K562 (cell line): ENCODE data around the gene GUK1. TPM values are rescaled to one million over a fixed set of nuclear protein-coding genes. Genes with fewer than 3 reads are reported as not detected.

Experiments
- BMI1 ChIP-seq: fragments of 150-350 bp; IDR thresholded peaks from 2 replicates; pipeline ENCODE4 v1.6.1; 2014; ENCODE audit warnings: low read length
- BRF1 ChIP-seq: IDR thresholded peaks from 3 replicates; pipeline ENCODE4 v1.6.1; 2011; ENCODE audit warnings: borderline replicate concordance, mild to moderate bottlenecking; ENCODE audit not compliant: insufficient read length; ENCODE audit errors: extremely low read depth
- CBX2 ChIP-seq: fragments of 200-600 bp; sonication (generic); IDR thresholded peaks from one replicate; pipeline ENCODE4 v1.6.1; 2012; ENCODE audit warnings: mild to moderate bottlenecking, low read length, inconsistent platforms; ENCODE audit not compliant: insufficient read depth, poor library complexity, severe bottlenecking
- DIDO1 ChIP-seq: fragments of 450-650 bp; IDR thresholded peaks from 2 replicates; pipeline ENCODE4 v1.6.1; 2016; ENCODE audit warnings: low read depth, missing biosample characterization, missing genetic modification characterization
- ELF4 ChIP-seq: fragments of 450-650 bp; formaldehyde crosslinking; IDR thresholded peaks from 2 replicates; pipeline ENCODE4 v1.4.0; 2022; ENCODE audit warnings: missing genetic modification characterization
- FOXA1 ChIP-seq: fragments of 450-650 bp; IDR thresholded peaks from 2 replicates; pipeline ENCODE4 v1.6.1; 2016; ENCODE audit warnings: mild to moderate bottlenecking, borderline replicate concordance
- GABPB1 ChIP-seq: sonication (generic); formaldehyde crosslinking; IDR thresholded peaks from 2 replicates; pipeline ENCODE4 v1.8.0; 2022; ENCODE audit warnings: mild to moderate bottlenecking, missing genetic modification reagents
- GABPB2 ChIP-seq: fragments of 250-450 bp; sonication (Bioruptor Pico); conservative IDR thresholded peaks from 2 replicates; pipeline ENCODE4 v1.5.1; 2021; ENCODE audit warnings: mild to moderate bottlenecking
- HNRNPL ChIP-seq: fragments of 200-400 bp; formaldehyde crosslinking; IDR thresholded peaks from 2 replicates; pipeline ENCODE4 v1.6.1; 2017; ENCODE audit warnings: low read depth, mild to moderate bottlenecking, low read length
- KAT8 ChIP-seq: fragments of 450-650 bp; IDR thresholded peaks from 2 replicates; pipeline ENCODE4 v1.6.1; 2016; ENCODE audit warnings: low read depth, mild to moderate bottlenecking
- NFIX ChIP-seq: fragments of 250-450 bp; sonication (Bioruptor Pico); IDR thresholded peaks from 2 replicates; pipeline ENCODE4 v1.4.0; 2020; ENCODE audit warnings: low read depth, mild to moderate bottlenecking, moderate library complexity
- NFRKB ChIP-seq: fragments of 450-650 bp; IDR thresholded peaks from 2 replicates; pipeline ENCODE4 v1.6.1; 2016; ENCODE audit warnings: low read depth
- PRPF4 ChIP-seq: fragments of 200-400 bp; formaldehyde crosslinking; IDR thresholded peaks from one replicate; pipeline ENCODE4 v1.6.1; 2017; ENCODE audit warnings: low read length, low read depth, mild to moderate bottlenecking; ENCODE audit not compliant: insufficient read depth, poor library complexity, severe bottlenecking
- RBM22 ChIP-seq: fragments of 200-400 bp; formaldehyde crosslinking; IDR thresholded peaks from 2 replicates; pipeline ENCODE4 v1.6.1; 2018; ENCODE audit warnings: low read length, low read depth; ENCODE audit not compliant: poor library complexity, severe bottlenecking
- RCOR1 ChIP-seq, 2 experiments: IDR thresholded peaks; 2 replicates each; pipeline ENCODE4 v1.6.1; 2012; ENCODE audit warnings: low read depth in 2 of 2, low read length in 2 of 2, borderline replicate concordance in 1 of 2, improper control_type of control experiment in 1 of 2
- RFX1 ChIP-seq: fragments of 450-650 bp; IDR thresholded peaks from 2 replicates; pipeline ENCODE4 v1.6.1; 2016; ENCODE audit warnings: mild to moderate bottlenecking, moderate library complexity
- SIX5 ChIP-seq, 2 experiments: IDR thresholded peaks; 2 replicates each; pipeline ENCODE4 v1.6.1; 2011; ENCODE audit warnings: low read length in 2 of 2, borderline replicate concordance in 1 of 2, low read depth in 1 of 2, mild to moderate bottlenecking in 1 of 2, moderate library complexity in 1 of 2; ENCODE audit not compliant: insufficient read depth in 1 of 2
- TBL1XR1 ChIP-seq, 2 experiments: IDR thresholded peaks; 2 replicates each; pipeline ENCODE4 v1.6.1; 2012; ENCODE audit warnings: improper control_type of control experiment in 2 of 2, low read length in 2 of 2, mild to moderate bottlenecking in 1 of 2
- ZFP30 ChIP-seq: fragments of 250-450 bp; sonication (Bioruptor Pico); IDR thresholded peaks from 2 replicates; pipeline ENCODE4 v1.8.0; 2022; ENCODE audit warnings: moderate library complexity, mild to moderate bottlenecking, inconsistent platforms, borderline replicate concordance
- polyA plus RNA-seq, 8 experiments: library from polyadenylated mRNA; depleted of rRNA in 4 of 8; stranded (reverse) in 5 of 8; unstranded in 3 of 8; fragments of >200 nt; fragmentation: Nextera tagmentation in 2 of 8; fragmentation: Illumina TruSeq in 1 of 8; extraction: Ambion mirVana in 2 of 8; extraction: Trizol in 1 of 8; gene quantifications; 2 replicates each; pipeline versions ENCODE4 v1.2.1 to v1.2.3, GENCODE V29; 2011 to 2014; ENCODE audit warnings: inconsistent platforms in 1 of 8, missing spikeins in 1 of 8
- total RNA-seq, 7 experiments: library from RNA; depleted of rRNA in 6 of 7; stranded (reverse); fragments of >200 nt in 6 of 7; fragmentation: Illumina TruSeq in 2 of 7; extraction: Trizol in 2 of 7; gene quantifications; 2 replicates each; pipeline versions ENCODE4 v1.2.1 to v1.2.3, GENCODE V29; 2011 to 2021; ENCODE audit warnings: low replicate concordance in 1 of 7
- TF ChIP-seq, protein P1 (sequence below): fragments of 250-450 bp; sonication (Bioruptor Pico); IDR thresholded peaks from 2 replicates; pipeline ENCODE4 v1.4.0; 2020; ENCODE audit warnings: mild to moderate bottlenecking, moderate library complexity
- TF ChIP-seq, protein P2 (sequence below): fragments of 250-450 bp; sonication (Bioruptor Pico); IDR thresholded peaks from 2 replicates; pipeline ENCODE4 v1.5.0; 2021

The GUK1 gene
- total and polyA plus RNA-seq, 9 of the 15 experiments (the other 6 are each of a cell fraction or from before 2014, with no cell fraction given): 7.0 to 331 (median 132) TPM

DNA sequence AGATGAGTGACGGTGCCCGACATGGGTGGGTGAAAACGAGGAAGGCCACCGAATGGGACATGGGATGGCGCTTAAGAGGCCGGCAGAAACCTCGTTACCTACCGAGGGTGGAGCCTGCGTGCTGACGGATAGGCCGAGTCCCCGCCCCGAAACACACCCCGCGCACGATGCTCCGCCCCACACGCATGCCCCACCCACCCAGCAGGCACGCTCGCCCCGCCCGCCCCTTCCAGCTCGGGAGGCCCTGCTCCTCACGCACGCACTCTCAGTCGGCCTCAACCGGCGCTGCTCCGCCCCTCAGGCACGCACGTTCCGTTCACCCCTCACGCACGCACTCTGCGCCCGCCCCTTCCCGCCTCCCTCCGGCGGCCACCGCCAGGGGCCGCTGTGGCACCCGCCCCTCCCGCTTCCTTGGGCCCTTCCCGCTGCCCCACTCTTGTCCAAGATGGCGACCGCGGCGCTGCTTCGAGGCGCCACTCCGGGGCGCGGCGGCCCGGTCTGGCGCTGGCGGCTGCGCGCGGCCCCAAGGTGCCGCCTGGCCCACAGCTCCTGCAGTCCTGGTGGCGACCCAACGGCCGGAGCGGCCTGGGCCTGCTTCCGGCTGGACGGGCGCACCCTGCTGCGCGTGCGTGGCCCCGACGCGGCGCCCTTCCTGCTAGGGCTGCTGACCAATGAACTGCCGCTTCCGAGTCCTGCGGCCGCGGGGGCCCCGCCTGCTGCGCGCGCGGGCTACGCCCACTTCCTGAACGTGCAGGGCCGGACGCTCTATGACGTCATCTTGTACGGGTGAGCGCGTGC is 25.5 kb downstream of the GUK1 start, which contains the start of gene IBA57 (continued):
- TF ChIP-seq KAT8 (no peak), NFRKB (no peak), RFX1 (no peak), HNRNPL (peak; percentile 95), RBM22 (peak; percentile 79), PRPF4 (no peak), GABPB2 (CRISPR knock-in tag) (no peak; the same call in 1 of the 2 replicates), BRF1 (no peak), DIDO1 (tag) (no peak), ZFP30 (CRISPR knock-in tag) (no peak), BMI1 (peak; percentile 33; the same call in 1 of the 2 replicates), RCOR1 (IDR thresholded peaks at IDR 0.05; ENCODE audit: borderline replicate concordance in 1 of 2, low read depth in 2 of 2, low read length in 2 of 2) (peak; percentile 33 to 87; a peak in 3 of 4 replicates), FOXA1 (no peak), NFIX (CRISPR knock-in tag) (peak; percentile 16; the same call in 1 of the 2 replicates), SIX5 (IDR thresholded peaks at IDR 0.05; ENCODE audit: borderline replicate concordance in 1 of 2, insufficient read depth in 1 of 2, low read depth in 1 of 2, low read length in 2 of 2) (peak; percentile 26 to 35; a peak in 2 of 4 replicates), CBX2 (no peak), TBL1XR1 (IDR thresholded peaks at IDR 0.05; ENCODE audit: low read length in 2 of 2) (peak in 1 of 2 experiments; percentile 75; a peak in 3 of 4 replicates), GABPB1 (CRISPR knock-in tag) (peak; percentile 57), ELF4 (CRISPR knock-in tag) (peak; percentile 93)
- TF ChIP-seq, protein P1, sequence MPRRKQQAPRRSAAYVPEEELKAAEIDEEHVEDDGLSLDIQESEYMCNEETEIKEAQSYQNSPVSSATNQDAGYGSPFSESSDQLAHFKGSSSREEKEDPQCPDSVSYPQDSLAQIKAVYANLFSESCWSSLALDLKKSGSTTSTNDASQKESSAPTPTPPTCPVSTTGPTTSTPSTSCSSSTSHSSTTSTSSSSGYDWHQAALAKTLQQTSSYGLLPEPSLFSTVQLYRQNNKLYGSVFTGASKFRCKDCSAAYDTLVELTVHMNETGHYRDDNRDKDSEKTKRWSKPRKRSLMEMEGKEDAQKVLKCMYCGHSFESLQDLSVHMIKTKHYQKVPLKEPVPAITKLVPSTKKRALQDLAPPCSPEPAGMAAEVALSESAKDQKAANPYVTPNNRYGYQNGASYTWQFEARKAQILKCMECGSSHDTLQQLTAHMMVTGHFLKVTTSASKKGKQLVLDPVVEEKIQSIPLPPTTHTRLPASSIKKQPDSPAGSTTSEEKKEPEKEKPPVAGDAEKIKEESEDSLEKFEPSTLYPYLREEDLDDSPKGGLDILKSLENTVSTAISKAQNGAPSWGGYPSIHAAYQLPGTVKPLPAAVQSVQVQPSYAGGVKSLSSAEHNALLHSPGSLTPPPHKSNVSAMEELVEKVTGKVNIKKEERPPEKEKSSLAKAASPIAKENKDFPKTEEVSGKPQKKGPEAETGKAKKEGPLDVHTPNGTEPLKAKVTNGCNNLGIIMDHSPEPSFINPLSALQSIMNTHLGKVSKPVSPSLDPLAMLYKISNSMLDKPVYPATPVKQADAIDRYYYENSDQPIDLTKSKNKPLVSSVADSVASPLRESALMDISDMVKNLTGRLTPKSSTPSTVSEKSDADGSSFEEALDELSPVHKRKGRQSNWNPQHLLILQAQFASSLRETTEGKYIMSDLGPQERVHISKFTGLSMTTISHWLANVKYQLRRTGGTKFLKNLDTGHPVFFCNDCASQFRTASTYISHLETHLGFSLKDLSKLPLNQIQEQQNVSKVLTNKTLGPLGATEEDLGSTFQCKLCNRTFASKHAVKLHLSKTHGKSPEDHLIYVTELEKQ (CRISPR knock-in tag): 0 out of 2 replicates have a peak, but pooled peaks have one; percentile 26
- TF ChIP-seq, protein P2, sequence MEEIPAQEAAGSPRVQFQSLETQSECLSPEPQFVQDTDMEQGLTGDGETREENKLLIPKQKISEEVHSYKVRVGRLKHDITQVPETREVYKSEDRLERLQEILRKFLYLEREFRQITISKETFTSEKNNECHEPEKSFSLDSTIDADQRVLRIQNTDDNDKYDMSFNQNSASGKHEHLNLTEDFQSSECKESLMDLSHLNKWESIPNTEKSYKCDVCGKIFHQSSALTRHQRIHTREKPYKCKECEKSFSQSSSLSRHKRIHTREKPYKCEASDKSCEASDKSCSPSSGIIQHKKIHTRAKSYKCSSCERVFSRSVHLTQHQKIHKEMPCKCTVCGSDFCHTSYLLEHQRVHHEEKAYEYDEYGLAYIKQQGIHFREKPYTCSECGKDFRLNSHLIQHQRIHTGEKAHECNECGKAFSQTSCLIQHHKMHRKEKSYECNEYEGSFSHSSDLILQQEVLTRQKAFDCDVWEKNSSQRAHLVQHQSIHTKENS (CRISPR knock-in tag): no peak
